MCF 10A (cell line): ENCODE measurements around the gene KHSRP. TPM values are rescaled to one million over a fixed set of nuclear protein-coding genes. Genes with fewer than 3 reads are reported as not detected.

Experiments used
- BruUV-seq: library from RNA; stranded (reverse); fragments of 400-500 nt; replicated peaks from 2 replicates; lab custom pipeline; 2021; lab: Mats Ljungman, UMichigan
- CTCF ChIA-PET: fragments of 300-600 bp; sonication (Branson Sonifier 250); formaldehyde crosslinking; extraction: SDS; loops from one replicate; lab custom pipeline; 2021; ENCODE audit warnings: antibody characterized with exemption, inconsistent platforms; lab: Yijun Ruan, JAX
- POLR2A ChIA-PET: fragments of 300-600, 350-650 bp; sonication (Branson Sonifier 250); formaldehyde crosslinking; extraction: SDS; loops from one replicate; lab custom pipeline; 2020; ENCODE audit warnings: antibody characterized with exemption, inconsistent platforms; lab: Yijun Ruan, JAX
- DNase-seq: peaks from one replicate; pipeline ENCODE4 v3.0.0-alpha.2; 2018; ENCODE audit not compliant: unreplicated experiment
- H3K27ac Mint-ChIP-seq: one replicate; pipeline ENCODE4 v1.8.0; 2022; ENCODE audit warnings: mild to moderate bottlenecking, low read depth, mixed read lengths; ENCODE audit not compliant: unreplicated experiment
- H3K27me3 Mint-ChIP-seq: one replicate; pipeline ENCODE4 v1.8.0; 2022; ENCODE audit warnings: mixed read lengths; ENCODE audit not compliant: insufficient read depth, unreplicated experiment
- H3K36me3 Mint-ChIP-seq: one replicate; pipeline ENCODE4 v1.8.0; 2022; ENCODE audit warnings: mild to moderate bottlenecking, moderate library complexity, mixed read lengths; ENCODE audit not compliant: insufficient read depth, unreplicated experiment
- H3K4me1 Mint-ChIP-seq: one replicate; pipeline ENCODE4 v1.8.0; 2022; ENCODE audit warnings: mixed read lengths; ENCODE audit not compliant: insufficient read depth, unreplicated experiment
- H3K4me3 Mint-ChIP-seq: one replicate; pipeline ENCODE4 v1.8.0; 2022; ENCODE audit warnings: mild to moderate bottlenecking, moderate library complexity, mixed read lengths; ENCODE audit not compliant: unreplicated experiment
- H3K9me3 Mint-ChIP-seq: one replicate; pipeline ENCODE4 v1.8.0; 2022; ENCODE audit warnings: mixed read lengths; ENCODE audit not compliant: unreplicated experiment
- intact Hi-C: fragments of 100-400 bp; cut with micrococcal nuclease; formaldehyde crosslinking; loops from 2 replicates; pipeline ENCODE4 v1.14.1; 2022
- total RNA-seq: library from RNA; stranded (reverse); gene quantifications from 2 replicates; pipeline ENCODE4 v1.2.3, GENCODE V29; 2022
- TF ChIP-seq, protein P1 (sequence below): fragments of 200-600 bp; IDR thresholded peaks from one replicate; pipeline ENCODE4 v1.8.0; 2022; ENCODE audit warnings: antibody characterized with exemption, mild to moderate bottlenecking; ENCODE audit not compliant: unreplicated experiment

Gene KHSRP
- total RNA-seq, 1 experiment from 2014 or later, result 278 TPM

DNA sequence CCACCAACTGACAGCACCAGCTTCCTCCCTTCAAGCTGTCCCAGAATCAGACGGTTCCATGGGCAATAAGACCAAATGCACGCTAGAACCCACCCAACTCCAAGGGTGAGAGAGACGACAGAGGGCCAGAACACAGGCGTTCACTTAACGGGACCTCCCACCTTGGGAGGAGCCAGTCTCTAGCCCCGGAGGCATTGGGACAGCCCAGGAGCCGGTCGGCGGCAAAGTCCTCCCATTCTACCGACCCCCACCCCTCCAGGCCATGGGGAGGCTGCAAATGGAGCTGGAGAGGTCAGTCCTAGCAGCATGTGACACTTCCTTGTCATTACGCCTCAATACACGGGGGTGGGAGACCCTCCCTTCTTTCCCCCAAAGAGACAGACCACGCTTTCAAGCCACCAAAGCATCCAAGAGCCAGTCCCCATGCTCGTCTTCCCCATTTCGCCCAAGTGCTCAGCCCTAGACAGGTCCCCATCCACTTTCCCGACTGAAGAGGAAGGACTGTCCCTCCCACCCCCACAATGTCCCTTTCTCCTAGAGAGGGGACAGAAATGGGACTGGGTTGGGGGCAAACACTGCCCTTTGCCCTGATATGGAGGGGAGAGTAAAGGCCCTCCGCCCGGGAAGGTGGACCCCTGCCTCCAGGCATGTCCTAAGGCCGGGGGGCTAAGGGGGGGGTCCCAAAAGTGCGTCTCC lies 964 bp downstream of the KHSRP start:
- intact Hi-C loops, result no loop called here
- TSS peak; percentile 29 for BruUV-seq
- Mint-ChIP-seq H3K4me3 (peak overlapping the region; percentile 87), H3K36me3 (peaks cover 44% of the 10 kb centered on the region), H3K4me1 (peaks cover 20% of the 10 kb centered on the region), H3K27ac (peak overlapping the region; percentile 82), H3K27me3 (no peaks in the 10 kb centered on the region), H3K9me3 (no peaks in the 10 kb centered on the region)
- TF ChIP-seq, protein P1, sequence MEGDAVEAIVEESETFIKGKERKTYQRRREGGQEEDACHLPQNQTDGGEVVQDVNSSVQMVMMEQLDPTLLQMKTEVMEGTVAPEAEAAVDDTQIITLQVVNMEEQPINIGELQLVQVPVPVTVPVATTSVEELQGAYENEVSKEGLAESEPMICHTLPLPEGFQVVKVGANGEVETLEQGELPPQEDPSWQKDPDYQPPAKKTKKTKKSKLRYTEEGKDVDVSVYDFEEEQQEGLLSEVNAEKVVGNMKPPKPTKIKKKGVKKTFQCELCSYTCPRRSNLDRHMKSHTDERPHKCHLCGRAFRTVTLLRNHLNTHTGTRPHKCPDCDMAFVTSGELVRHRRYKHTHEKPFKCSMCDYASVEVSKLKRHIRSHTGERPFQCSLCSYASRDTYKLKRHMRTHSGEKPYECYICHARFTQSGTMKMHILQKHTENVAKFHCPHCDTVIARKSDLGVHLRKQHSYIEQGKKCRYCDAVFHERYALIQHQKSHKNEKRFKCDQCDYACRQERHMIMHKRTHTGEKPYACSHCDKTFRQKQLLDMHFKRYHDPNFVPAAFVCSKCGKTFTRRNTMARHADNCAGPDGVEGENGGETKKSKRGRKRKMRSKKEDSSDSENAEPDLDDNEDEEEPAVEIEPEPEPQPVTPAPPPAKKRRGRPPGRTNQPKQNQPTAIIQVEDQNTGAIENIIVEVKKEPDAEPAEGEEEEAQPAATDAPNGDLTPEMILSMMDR, result no peak
- ChIA-PET CTCF (interaction anchor here (0.6 to 1.7 kb wide), 2 partner anchors 297 to 455 kb away, joined by 3 to 5 read pairs; partner anchors contain the start of gene C3), POLR2A (interaction anchor here (0.7 to 2.7 kb wide), 4 partner anchors 11 to 50 kb away, joined by 3 to 8 read pairs (median 4); partner anchors contain the start of genes GTF2F1, SLC25A23 and SLC25A41)
- peak; percentile 57 for DNase-seq

DNA sequence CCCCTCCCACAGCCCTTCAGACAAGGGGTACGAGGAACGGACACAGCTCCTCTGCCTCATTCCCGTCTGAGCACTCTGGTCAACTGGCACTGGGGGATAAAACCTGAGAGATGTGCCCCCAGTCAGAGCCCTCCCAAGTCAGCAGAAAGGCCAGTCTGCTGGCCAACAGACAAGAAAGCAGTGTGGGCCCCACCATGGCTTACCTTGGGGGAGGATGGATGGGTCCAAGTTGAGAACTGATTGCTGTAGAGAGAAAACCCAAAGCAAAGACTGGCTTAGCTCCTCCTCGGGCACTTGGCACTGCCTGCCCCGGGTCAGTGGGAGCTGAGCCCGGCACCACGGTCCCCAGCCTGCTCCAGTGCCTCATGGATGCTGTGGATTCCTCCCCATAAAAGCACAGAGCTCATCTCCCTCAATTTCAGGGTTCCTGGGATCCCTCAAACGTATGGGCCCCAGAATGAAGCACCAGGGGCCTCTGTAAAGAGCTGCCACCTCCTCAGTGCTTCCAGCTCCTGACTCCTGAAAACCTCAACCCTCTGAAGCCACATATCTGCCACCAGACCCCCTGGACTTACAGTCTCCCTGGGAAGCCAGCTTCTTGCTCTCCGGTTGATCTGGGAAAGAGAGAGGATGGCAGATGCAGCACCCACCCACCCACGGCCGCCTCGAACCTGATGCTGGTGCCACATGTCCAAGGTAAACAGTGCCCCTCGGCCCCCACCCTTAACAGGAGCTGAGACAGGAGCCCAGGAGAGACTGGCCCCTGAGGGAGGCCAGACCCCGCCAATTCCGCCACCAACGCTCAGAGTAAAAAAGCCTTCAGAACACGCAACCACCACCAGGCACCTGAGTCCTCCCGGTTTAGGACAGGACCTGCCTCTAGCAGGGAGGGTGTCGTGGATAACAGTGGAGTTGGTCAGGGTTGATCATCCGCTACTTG lies 3.3 kb downstream of the KHSRP start:
- CTCF ChIA-PET, result interaction anchor here (0.6 to 1.2 kb wide), 4 partner anchors 154 to 1282 kb away, joined by 3 to 4 read pairs (median 3); no protein-coding TSS in a partner anchor
- H3K4me1 Mint-ChIP-seq, result peaks cover 20% of the 10 kb centered on the region
- H3K27me3 Mint-ChIP-seq, result no peaks in the 10 kb centered on the region
- DNase-seq, result no peak
- no TSS peak for BruUV-seq
- no peak overlapping the region for H3K27ac Mint-ChIP-seq
- intact Hi-C loops, result no loop called here
- POLR2A ChIA-PET, result interaction anchor here (0.7 to 0.9 kb wide), 2 partner anchors 78 to 85 kb away, joined by 3 read pairs; no protein-coding TSS in a partner anchor
- no peaks in the 10 kb centered on the region for H3K9me3 Mint-ChIP-seq
- H3K36me3 Mint-ChIP-seq, result peaks cover 59% of the 10 kb centered on the region
- peak overlapping the region; percentile 87 for H3K4me3 Mint-ChIP-seq
- TF ChIP-seq, protein P1, result no peak

DNA sequence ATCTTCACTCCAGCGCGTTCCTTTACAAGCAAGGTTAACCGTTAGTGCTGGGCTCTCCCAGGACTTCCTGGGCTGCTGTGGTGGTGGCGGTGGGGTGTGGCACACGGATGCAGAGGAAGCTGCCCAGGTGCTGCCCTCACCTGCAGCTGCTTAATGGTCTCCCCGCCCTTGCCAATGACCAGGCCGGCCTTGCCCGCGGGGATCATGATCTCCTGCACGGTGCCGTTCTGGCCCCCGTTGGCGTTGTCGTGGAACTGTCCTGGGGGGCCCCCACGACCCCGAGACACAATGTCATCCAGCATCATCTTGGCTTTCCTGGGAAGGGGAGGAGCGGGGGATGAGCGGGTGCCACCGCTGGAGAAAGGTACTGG lies 6.1 kb downstream of the KHSRP start:
- Mint-ChIP-seq H3K36me3 (peaks cover 84% of the 10 kb centered on the region), H3K9me3 (no peaks in the 10 kb centered on the region), H3K27me3 (no peaks in the 10 kb centered on the region), H3K4me1 (peaks cover 14% of the 10 kb centered on the region), H3K4me3 (no peak overlapping the region), H3K27ac (no peak overlapping the region)
- TF ChIP-seq, protein P1, result no peak
- DNase-seq, result no peak
- no TSS peak for BruUV-seq
- POLR2A ChIA-PET, result no interaction called here
- intact Hi-C loops, result loop anchor here (5.0 kb wide), 1 partner anchor 291 kb away; no protein-coding TSS in a partner anchor
- CTCF ChIA-PET, result no interaction called here
